ENCODE measurements around the gene ATG10. TPM values are rescaled to one million over a fixed set of nuclear protein-coding genes. Genes with fewer than 3 reads are reported as not detected.
A peak's percentile ranks its signal among the peaks of the same experiment; 100 is the strongest.
"Not testable (repeated sequence)": the region's sequence is repeated elsewhere in the genome, so short reads cannot be mapped to it uniquely, and the experiment has no call there.

Gene ATG10
- total and polyA plus RNA-seq, 2 experiments from 2014 or later, result 12.5 to 17.7 TPM

DNA sequence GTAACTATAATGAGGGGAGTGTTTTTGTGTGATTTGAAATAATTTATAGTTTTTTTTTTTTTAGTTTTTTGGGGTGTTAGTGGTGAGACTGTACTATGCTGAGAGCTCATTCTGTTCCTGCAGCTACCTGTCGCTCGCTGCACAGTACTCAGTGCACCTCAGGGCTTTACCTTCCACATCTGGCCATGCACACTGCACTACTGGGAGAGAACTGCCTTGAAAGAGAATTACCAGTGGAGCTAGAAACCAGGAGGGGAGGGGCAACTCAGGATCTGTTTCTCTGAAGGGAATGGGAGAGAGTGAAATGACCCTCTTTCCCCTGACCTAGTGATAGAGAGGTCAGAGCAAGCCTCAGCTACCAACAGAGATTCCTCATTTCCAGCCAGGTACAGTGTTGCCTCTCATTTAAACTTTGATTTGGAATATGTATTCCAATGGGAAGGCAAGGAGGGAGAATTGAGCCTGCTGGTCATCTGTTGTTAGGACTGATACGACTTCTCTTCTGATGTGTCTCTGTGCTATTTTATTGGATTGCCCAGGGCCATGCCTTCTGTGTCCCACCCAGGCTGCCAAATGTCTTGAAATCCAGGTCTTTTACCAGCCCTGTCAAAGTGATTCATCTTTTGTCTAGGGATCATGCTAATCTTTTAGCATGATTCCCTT lies 8.9 kb downstream of the ATG10 start:
- peaks cover 4% of the 10 kb centered on the region for H3K27me3 Mint-ChIP-seq (ENCODE audit: insufficient read depth, low read depth, poor library complexity)
- H3K4me1 Mint-ChIP-seq, result peaks cover 22% of the 10 kb centered on the region; the same call in 2 of the 3 replicates
- H3K27ac Mint-ChIP-seq, result peak overlapping the region; percentile 93
- Histone ChIP-seq H3K4me2 (peak overlapping the region; percentile 40), H4K20me1 (replicated peaks; ENCODE audit: insufficient read depth) (no peaks in the 10 kb centered on the region), H2AFZ (no peak overlapping the region), H3K4me1 (ENCODE audit: insufficient read depth) (peaks cover 25% of the 10 kb centered on the region), H3K27ac (ENCODE audit: low read depth) (peak overlapping the region; percentile 91), H3K36me3 (ENCODE audit: insufficient read depth) (0 out of 2 replicates have a peak, but pooled peaks cover 7% of the 10 kb centered on the region), H3F3A (replicated peaks; ENCODE audit: low read depth) (no peaks in the 10 kb centered on the region), H3K27me3 (ENCODE audit: insufficient read depth) (no peaks in the 10 kb centered on the region), H3K4me3 (peak overlapping the region; percentile 1), H3K79me2 (replicated peaks; ENCODE audit: insufficient read depth) (0 out of 2 replicates have a peak, but pooled peaks cover 8% of the 10 kb centered on the region), H3K9me2 (ENCODE audit: insufficient read depth) (no peaks in the 10 kb centered on the region)
- DNase-seq (ENCODE audit: low spot score) (peak; percentile 55), ATAC-seq (peak; percentile 84)
- TF ChIP-seq EZH2phosphoT487 (IDR thresholded peaks at IDR 0.05; ENCODE audit: unreplicated experiment) (no peak), POLR2AphosphoS5 (IDR thresholded peaks at IDR 0.05; ENCODE audit: low read depth) (0 out of 2 replicates have a peak, but pooled peaks have one; percentile 3), CREB1 (CRISPR knock-in tag; IDR thresholded peaks at IDR 0.05; ENCODE audit: low read depth) (no peak)
- peaks cover 28% of the 10 kb centered on the region for H3K9me3 Mint-ChIP-seq
- peaks cover 75% of the 10 kb centered on the region for H3K36me3 Mint-ChIP-seq (ENCODE audit: low read depth)
- H3K4me3 Mint-ChIP-seq, result peak overlapping the region; percentile 56

- H3K27ac Mint-ChIP-seq, result peak overlapping the region; percentile 56; the same call in 1 of the 2 replicates
Observed at GRCh38 chr5:81982172-81982685, 10.4 kb downstream of the ATG10 start.

GRCh38 chr5:81983148-81983547 lies 11.3 kb downstream of the ATG10 start:
- not testable (repeated sequence) for H3K4me3 ChIP-seq; H3K27me3 Mint-ChIP-seq (ENCODE audit: insufficient read depth, low read depth, poor library complexity); H3K27me3 ChIP-seq (ENCODE audit: insufficient read depth); DNase-seq (ENCODE audit: low spot score); H3K4me2 ChIP-seq; H4K20me1 ChIP-seq (replicated peaks; ENCODE audit: insufficient read depth); H3K79me2 ChIP-seq (replicated peaks; ENCODE audit: insufficient read depth); ATAC-seq; H2AFZ ChIP-seq; H3K27ac ChIP-seq (ENCODE audit: low read depth); H3K27ac Mint-ChIP-seq; H3F3A ChIP-seq (replicated peaks; ENCODE audit: low read depth); H3K4me3 Mint-ChIP-seq; H3K9me2 ChIP-seq (ENCODE audit: insufficient read depth)
- Mint-ChIP-seq H3K36me3 (ENCODE audit: low read depth) (peaks cover 70% of the 10 kb centered on the region), H3K4me1 (peaks cover 22% of the 10 kb centered on the region; the same call in 2 of the 3 replicates), H3K9me3 (peaks cover 28% of the 10 kb centered on the region)
- Histone ChIP-seq H3K36me3 (ENCODE audit: insufficient read depth) (0 out of 2 replicates have a peak, but pooled peaks cover 14% of the 10 kb centered on the region), H3K4me1 (ENCODE audit: insufficient read depth) (peaks cover 25% of the 10 kb centered on the region)

More at GRCh38 chr5:81982172-81982685, 10.4 kb downstream of the ATG10 start:
- not testable (repeated sequence) for H3K4me2 ChIP-seq; H3K4me3 Mint-ChIP-seq; DNase-seq (ENCODE audit: low spot score); H3K36me3 ChIP-seq (ENCODE audit: insufficient read depth); H3K27me3 Mint-ChIP-seq (ENCODE audit: insufficient read depth, low read depth, poor library complexity); H2AFZ ChIP-seq; H3K79me2 ChIP-seq (replicated peaks; ENCODE audit: insufficient read depth); H4K20me1 ChIP-seq (replicated peaks; ENCODE audit: insufficient read depth); H3K4me3 ChIP-seq; H3F3A ChIP-seq (replicated peaks; ENCODE audit: low read depth); H3K27me3 ChIP-seq (ENCODE audit: insufficient read depth); H3K9me2 ChIP-seq (ENCODE audit: insufficient read depth); ATAC-seq
- Mint-ChIP-seq H3K9me3 (peaks cover 28% of the 10 kb centered on the region), H3K36me3 (ENCODE audit: low read depth) (peaks cover 77% of the 10 kb centered on the region), H3K4me1 (peaks cover 22% of the 10 kb centered on the region; the same call in 2 of the 3 replicates)
- H3K27ac ChIP-seq (ENCODE audit: low read depth), result peak overlapping the region; percentile 47; the same call in 1 of the 2 replicates
- H3K4me1 ChIP-seq (ENCODE audit: insufficient read depth), result peaks cover 25% of the 10 kb centered on the region

DNA sequence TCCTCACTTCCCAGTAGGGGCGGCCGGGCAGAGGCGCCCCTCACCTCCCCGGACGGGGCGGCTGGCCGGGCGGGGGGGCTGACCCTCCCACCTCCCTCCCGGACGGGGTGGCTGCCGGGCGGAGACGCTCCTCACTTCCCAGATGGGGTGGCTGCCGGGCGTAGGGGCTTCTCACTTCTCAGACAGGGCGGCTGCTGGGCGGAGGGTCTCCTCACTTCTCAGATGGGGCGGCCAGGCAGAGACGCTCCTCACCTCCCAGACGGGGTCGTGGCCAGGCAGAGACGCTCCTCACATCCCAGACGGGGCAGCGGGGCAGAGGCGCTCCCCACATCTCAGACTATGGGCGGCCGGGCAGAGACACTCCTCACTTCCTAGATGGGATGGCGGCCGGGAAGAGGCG lies 11.7 kb downstream of the ATG10 start:
- not testable (repeated sequence) for H3K27ac Mint-ChIP-seq; H3K27me3 ChIP-seq (ENCODE audit: insufficient read depth); H3K9me2 ChIP-seq (ENCODE audit: insufficient read depth); H3K27ac ChIP-seq (ENCODE audit: low read depth); H4K20me1 ChIP-seq (replicated peaks; ENCODE audit: insufficient read depth); H2AFZ ChIP-seq; H3F3A ChIP-seq (replicated peaks; ENCODE audit: low read depth); H3K4me2 ChIP-seq; ATAC-seq; H3K4me3 Mint-ChIP-seq; H3K27me3 Mint-ChIP-seq (ENCODE audit: insufficient read depth, low read depth, poor library complexity); DNase-seq (ENCODE audit: low spot score); H3K79me2 ChIP-seq (replicated peaks; ENCODE audit: insufficient read depth); H3K4me3 ChIP-seq
- H3K36me3 ChIP-seq (ENCODE audit: insufficient read depth), result 0 out of 2 replicates have a peak, but pooled peaks cover 14% of the 10 kb centered on the region
- peaks cover 21% of the 10 kb centered on the region; the same call in 2 of the 3 replicates for H3K4me1 Mint-ChIP-seq
- H3K9me3 Mint-ChIP-seq, result peaks cover 28% of the 10 kb centered on the region
- peaks cover 25% of the 10 kb centered on the region for H3K4me1 ChIP-seq (ENCODE audit: insufficient read depth)
- H3K36me3 Mint-ChIP-seq (ENCODE audit: low read depth), result peaks cover 66% of the 10 kb centered on the region
